MG63 (cell line): ENCODE data around the gene PHF23. TPM values are rescaled to one million over a fixed set of nuclear protein-coding genes. Genes with fewer than 3 reads are reported as not detected.

Source experiments
- DNase-seq: peaks from one replicate; pipeline ENCODE4 v3.0.0-alpha.2; 2020
- H3K27me3 ChIP-seq: fragments of 250-450 bp; sonication (Bioruptor Pico); 2 replicates; pipeline ENCODE4 v1.5.1; 2020; ENCODE audit warnings: mild to moderate bottlenecking, moderate library complexity
- H3K36me3 ChIP-seq: fragments of 250-450 bp; sonication (Bioruptor Pico); 2 replicates; pipeline ENCODE4 v1.5.1; 2020; ENCODE audit warnings: mild to moderate bottlenecking, moderate library complexity
- H3K4me3 ChIP-seq: fragments of 250-450 bp; sonication (Bioruptor Pico); 2 replicates; pipeline ENCODE4 v1.5.1; 2020; ENCODE audit warnings: mild to moderate bottlenecking, moderate library complexity
- H3K9me3 ChIP-seq: fragments of 250-450 bp; sonication (Bioruptor Pico); 2 replicates; pipeline ENCODE4 v1.5.1; 2020; ENCODE audit warnings: mild to moderate bottlenecking, moderate library complexity
- total RNA-seq: library from RNA; depleted of rRNA; stranded (reverse); fragments of >200 nt; shearing (Covaris generic); gene quantifications from 2 replicates; pipeline ENCODE4 v1.2.3, GENCODE V29; 2014; ENCODE audit warnings: low replicate concordance

PHF23 gene
- total RNA-seq, 1 experiment from 2014 or later: 62.7 TPM

DNA sequence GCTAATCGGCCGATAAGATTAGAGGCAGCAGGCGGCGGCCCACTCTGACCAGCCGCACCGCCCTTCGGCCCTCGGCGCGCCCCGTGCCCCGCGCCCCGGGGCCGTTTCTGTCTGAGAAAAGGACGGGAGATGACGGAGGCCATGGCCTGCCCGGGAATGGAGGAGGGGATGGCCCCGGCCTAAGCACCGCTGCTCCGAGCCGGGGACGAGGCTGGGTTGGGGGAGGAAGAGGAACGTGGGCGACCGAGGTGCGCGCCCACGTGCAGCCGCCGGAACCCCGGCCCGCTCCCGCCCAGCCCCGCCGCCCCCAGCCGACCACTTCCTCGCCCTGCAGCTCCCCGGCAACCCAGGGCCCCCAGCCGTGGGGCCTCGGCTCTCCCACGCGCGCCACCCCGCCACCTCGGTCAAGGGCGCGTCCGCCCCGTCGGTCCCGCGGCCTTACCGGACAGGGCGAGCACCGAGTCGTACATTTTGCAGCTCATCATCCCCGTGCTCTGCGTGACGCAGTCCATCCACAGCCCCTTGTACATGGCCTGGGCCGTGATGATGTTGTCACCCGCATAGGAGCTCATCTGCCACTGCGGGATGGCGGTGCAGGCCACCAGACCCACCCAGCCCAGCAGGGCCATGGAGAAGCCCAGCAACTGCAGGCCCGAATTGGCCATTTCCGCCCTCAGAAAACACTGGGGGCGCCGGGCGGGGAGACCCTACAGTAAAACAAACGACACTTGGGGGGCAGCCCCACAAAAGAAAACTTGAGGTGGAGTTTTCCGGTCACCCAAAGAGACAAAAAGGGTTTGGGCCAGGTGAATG lies 22.3 kb upstream of the PHF23 start:
- no peak for DNase-seq
- Histone ChIP-seq H3K27me3 (no peaks in the 10 kb centered on the region), H3K4me3 (no peak overlapping the region), H3K9me3 (no peaks in the 10 kb centered on the region), H3K36me3 (peaks cover 12% of the 10 kb centered on the region)

DNA sequence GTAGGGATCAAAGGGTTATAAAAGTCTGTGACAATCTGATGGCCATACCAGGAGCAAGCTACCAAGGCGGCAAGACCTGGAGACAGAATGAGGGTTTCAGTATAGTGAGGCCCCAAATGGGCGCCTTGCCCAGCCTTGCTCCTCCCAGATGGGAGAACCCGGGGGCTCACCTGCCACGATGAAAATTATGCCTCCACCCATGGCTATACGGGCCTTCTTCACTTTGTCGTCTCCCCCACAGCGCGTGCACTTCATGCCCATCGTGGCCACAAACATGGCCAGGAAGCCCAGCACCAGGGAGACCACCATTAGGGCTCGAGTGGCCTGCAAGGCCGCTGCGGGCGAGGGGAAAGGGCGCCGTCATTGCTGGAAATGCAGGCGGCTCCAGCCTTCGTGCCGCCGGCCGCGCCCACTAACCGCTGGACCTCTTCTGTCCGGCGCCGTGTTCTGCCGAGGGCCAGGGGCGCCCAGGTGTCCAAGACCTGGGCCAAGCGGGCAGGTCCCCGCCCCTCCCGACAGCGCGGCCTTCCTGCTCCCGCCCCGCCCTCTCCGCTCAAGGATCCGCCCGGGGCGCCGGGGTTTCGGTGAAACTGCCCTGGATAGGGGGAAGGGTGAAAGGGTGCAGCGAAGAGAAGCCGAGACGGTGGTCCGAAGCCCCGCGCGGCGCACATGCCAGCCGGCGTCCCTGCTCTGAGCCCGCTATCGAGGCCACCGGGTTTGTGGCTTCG lies 21.6 kb upstream of the PHF23 start:
- Histone ChIP-seq H3K27me3 (no peaks in the 10 kb centered on the region), H3K4me3 (no peak overlapping the region), H3K36me3 (peaks cover 19% of the 10 kb centered on the region), H3K9me3 (no peaks in the 10 kb centered on the region)
- DNase-seq: no peak

DNA sequence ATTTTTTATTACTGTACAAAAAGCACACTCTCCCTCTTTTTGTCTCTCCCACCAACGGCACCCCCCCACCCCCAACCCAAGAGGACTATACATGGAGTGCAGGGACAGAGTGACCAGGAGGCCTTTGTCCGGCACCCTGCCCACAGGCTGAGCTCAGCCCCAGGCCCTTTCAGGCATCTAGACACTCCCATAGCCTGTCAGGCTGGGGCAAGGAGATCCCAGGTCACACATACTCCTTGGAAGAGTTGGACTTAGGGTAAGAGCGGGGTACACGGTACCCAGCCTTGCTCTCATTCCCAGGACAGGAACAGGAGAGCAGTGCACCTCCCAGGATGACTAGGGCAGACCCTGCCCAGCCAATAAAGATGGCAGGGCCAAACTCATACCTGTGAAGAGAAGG lies 20.9 kb upstream of the PHF23 start:
- Histone ChIP-seq H3K4me3 (no peak overlapping the region), H3K9me3 (no peaks in the 10 kb centered on the region), H3K36me3 (peaks cover 19% of the 10 kb centered on the region), H3K27me3 (no peaks in the 10 kb centered on the region)
- no peak for DNase-seq

DNA sequence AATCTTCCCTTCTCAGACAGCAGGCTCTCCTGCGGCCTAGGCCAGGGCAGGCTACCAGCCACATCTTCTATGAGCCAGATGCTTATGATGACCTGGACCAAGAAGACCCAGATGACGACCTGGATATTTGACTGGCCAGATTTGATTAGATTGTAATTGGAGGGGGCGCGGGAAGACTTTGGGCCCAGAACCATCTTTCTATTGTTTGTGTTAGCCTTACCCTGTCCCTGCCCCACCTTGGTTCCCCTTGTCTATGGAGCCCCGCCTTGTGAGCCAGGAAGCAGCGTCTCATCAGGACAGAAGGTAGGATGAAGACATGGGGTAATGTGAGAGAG lies 20.3 kb upstream of the PHF23 start:
- no peaks in the 10 kb centered on the region for H3K27me3 ChIP-seq
- DNase-seq: no peak
- H3K9me3 ChIP-seq: no peaks in the 10 kb centered on the region
- H3K36me3 ChIP-seq: peaks cover 20% of the 10 kb centered on the region
- H3K4me3 ChIP-seq: no peak overlapping the region

DNA sequence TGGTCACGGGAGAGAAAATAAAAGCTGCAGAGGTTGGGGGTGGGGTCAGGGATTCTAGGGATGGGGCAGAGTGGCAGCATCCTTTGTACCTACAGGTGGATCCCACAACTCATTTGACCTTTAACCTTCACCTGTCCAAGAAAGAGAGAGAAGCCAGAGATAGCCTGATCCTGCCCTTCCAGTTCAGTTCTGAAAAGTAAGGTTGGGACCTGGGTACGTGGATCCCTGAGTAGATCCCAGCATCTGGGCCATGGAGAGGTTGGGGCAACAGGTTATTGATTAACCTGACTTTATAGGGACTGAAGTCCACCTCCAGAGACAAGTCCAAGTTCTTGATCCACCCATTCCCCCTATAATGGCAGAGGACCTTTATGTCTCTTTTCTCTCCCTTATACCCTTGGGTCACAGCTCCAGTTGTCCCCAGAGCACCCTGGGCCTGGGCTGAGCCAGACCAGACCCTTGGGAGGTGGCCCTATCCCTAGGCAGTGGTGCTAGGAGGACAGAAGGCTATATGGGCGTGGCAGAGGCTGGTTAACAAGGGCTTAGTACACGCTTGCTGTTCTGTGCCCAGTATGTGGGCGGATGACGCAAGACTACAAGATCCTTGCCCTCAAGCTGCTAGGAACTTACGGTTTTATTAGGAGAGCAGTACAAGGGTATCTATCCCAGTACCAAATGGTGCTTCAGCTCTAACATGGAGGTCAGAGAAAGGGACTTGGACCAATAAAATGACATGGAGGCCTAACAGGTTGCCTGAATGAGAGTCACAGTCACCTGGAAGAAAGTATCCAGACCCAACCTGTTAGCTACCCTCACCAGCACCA lies 19.7 kb upstream of the PHF23 start:
- H3K36me3 ChIP-seq: peaks cover 26% of the 10 kb centered on the region
- peak; percentile 77 for DNase-seq
- H3K9me3 ChIP-seq: no peaks in the 10 kb centered on the region
- no peak overlapping the region for H3K4me3 ChIP-seq
- no peaks in the 10 kb centered on the region for H3K27me3 ChIP-seq

DNA sequence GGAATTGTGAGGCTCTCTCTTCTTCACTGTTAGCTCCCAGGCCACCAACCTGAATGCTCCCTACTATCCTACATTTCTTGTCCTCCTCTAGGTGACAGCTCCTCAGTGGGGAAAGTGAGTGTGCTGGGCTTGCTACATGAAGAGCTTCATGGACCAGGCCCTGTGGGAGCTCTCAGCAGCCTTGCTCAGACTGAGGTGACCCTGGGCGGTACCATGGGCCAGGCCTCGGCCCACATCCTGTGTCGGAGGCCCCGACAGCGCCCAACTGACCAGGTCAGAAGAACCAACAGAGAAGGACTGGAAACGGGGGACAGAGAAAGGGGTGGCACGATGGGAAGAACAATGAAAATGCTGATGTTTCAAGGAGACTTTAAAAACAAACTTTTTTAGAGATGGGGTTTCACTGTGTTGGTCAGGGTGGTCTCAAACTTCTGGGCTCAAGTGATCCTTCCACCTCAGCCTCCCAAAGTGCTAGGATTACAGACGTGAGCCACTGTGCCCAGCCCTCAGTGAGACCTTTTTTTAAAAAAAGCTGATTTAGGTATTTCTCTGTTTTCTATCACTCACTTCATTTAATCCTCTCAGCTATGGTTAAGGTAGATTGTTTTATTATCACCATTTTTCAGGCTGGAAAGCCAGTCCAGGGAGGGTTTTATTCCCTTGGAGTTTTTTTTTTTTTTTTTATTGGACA lies 17.7 kb upstream of the PHF23 start:
- H3K36me3 ChIP-seq: peaks cover 26% of the 10 kb centered on the region
- DNase-seq: no peak

DNA sequence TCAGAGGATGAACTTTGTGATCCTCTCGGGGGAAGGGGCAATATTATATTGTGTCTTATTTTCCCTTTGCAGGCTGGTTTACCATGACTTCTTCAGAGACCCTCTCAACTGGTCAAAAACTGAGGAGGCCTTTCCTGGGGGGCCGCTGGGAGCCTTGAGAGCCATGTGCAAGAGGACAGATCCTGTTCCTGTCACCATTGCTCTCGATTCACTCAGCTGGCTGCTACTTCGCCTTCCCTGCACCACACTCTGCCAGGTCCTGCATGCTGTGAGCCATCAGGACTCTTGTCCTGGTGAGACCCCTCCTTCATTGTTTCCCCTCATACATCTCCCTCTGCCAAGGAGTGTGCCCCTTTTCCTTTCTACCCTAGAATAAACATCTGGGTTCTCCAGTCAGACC lies 15.3 kb upstream of the PHF23 start:
- no peaks in the 10 kb centered on the region for H3K9me3 ChIP-seq
- H3K36me3 ChIP-seq: peaks cover 26% of the 10 kb centered on the region
- H3K4me3 ChIP-seq: no peak overlapping the region
- no peak for DNase-seq
- H3K27me3 ChIP-seq: no peaks in the 10 kb centered on the region

More for the DNA sequence above, 17.7 kb upstream of the PHF23 start:
- no peaks in the 10 kb centered on the region for H3K27me3 ChIP-seq
- no peaks in the 10 kb centered on the region for H3K9me3 ChIP-seq
- H3K4me3 ChIP-seq: no peak overlapping the region

DNA sequence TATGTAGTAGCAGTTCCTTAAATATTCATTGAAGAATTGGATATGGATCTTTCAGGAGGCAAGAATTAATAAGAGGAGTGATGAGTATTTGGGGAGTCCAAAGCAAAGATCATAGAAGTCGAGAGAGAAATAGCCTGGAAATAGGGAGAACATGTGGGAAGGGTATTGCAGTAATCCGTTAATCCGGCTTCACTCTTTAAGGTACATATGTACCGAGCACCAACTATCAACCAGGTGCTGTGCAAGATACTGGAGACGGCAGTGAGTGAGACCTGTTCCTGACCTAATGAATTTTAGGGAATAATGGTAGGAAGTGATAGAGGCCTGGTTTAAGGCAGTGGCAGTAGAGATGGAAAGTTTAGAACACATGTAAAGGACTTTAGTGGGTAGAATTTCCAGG lies 13.8 kb upstream of the PHF23 start:
- Histone ChIP-seq H3K36me3 (peaks cover 21% of the 10 kb centered on the region), H3K4me3 (peak overlapping the region; percentile 90), H3K27me3 (no peaks in the 10 kb centered on the region), H3K9me3 (no peaks in the 10 kb centered on the region)
- no peak for DNase-seq

DNA sequence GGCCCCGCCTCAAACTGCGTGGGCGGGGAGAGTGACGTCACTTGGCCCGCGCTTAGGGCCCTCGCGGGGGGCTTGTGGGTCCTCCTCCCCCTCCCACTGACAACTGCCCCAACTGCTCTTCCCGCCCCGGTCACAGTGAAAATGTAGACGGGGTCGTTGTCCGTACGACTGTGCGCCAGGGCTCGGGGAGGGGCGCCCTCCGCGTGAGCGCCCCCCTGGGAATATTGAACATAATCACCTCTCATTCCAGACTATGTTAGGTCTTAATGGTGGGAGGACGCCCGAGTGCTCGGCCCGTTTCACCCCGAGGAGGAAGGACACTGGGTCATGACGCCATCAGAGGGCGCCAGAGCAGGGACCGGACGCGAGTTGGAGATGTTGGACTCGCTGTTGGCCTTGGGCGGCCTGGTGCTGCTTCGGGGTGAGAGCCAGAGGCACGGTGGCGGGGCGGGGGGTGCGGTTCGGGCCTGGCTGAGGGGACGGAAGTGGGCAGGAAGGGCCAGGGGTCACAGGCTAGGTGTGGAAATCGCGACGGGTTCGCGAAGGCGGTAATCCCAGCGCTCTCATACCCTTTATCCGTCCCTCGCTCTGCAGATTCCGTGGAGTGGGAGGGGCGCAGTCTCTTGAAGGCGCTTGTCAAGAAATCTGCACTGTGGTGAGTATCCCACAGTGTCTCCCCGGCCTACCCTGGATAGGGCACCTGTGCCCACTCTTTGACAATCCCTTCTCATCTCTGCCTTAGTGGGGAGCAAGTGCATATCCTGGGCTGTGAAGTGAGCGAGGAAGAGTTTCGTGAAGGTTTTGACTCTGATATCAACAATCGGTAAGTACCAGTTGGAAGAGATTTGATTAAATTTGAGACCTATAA lies 13.2 kb upstream of the PHF23 start, which contains the start of gene ELP5:
Gene ELP5, plus strand, starts transcription at position 40 of the 868 bp plus-strand sequence. Its CDS starts 336 bp downstream, at position 376.
- Histone ChIP-seq H3K9me3 (no peaks in the 10 kb centered on the region), H3K36me3 (peaks cover 19% of the 10 kb centered on the region), H3K27me3 (no peaks in the 10 kb centered on the region), H3K4me3 (peak within 1 kb of the TSS; percentile 90)
- DNase-seq: peak; percentile 91

DNA sequence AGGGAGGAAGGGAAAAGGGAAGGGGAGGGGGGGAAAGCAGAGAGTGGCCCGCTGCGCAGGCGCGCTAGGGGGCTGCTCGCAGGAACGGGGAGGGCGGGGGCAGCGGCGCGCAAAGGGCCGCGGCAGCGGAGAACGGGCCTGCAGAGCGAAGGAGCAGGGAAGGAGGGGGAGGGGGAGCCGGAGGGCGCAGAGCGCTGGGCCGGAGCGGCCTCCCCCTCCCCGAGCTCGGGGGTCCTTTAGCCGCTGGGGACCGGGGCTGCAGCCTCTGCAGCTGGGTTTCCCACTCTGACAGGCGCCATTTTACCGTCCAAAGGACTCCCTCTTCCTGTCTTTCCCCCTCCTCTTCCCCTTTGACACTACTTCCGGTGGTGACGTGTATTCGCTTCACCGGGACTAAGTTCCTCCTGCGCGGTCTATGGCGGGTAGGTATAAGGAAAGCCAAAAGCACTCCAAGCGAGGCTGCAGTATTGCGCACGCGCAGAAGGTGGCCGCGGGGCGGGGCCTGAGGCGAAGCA lies 12.5 kb upstream of the PHF23 start, which contains the start of gene CTDNEP1:
Gene CTDNEP1, minus strand, starts transcription at position 74 of the 515 bp plus-strand sequence. CDS start 438 bp downstream, outside the sequence.
- H3K36me3 ChIP-seq: peaks cover 19% of the 10 kb centered on the region

DNA sequence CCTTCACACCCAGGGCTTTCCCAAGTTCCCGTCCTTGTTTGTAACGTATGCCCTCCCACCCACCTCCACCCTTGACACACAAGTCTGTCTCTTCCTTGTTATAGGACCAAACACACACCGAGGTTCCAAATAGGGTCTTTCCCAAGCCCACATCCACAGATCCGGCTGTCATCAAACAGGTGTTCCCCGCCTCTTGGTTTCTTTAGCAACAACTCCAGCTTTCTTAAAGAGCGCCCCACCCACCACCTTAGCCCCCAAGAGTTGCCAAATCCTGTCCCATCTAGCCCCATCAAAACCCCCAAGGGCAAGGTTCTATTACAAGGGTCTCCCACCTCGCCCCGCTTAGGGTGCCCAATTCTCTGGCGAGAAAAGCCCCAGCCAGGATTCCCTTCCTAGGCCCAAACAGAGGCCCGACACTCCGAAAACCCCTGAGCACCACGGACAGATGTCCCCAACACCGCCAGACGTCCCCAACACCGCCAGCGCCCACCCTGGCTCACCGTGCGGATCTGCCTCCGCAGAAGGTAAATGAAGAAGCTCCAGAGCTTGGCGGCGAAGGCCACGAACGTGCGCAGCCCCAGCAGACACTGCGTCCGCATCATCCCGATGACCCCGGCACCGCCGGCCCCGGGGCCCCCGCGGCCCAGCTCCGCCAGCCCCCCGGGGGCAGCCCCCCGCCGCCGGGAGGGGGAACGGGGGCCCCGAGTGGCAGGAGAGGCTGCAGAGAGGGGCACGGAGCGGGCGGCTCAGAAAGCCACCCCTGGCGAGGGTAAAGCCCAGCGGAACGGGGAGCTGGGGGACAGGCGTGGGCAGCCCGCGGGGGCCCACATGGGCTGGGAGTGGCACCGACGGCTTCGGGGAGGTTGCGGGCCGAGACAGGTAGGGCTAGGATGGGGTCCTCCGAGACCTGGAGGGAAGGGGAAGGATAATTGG lies 11.7 kb upstream of the PHF23 start:
- H3K27me3 ChIP-seq: no peaks in the 10 kb centered on the region
- no peaks in the 10 kb centered on the region for H3K9me3 ChIP-seq
- DNase-seq: no peak
- H3K36me3 ChIP-seq: peaks cover 17% of the 10 kb centered on the region
- peak overlapping the region; percentile 90 for H3K4me3 ChIP-seq

More for the DNA sequence above, 12.5 kb upstream of the PHF23 start, which contains the start of gene CTDNEP1:
- peak within 1 kb of the TSS; percentile 90 for H3K4me3 ChIP-seq
- no peaks in the 10 kb centered on the region for H3K9me3 ChIP-seq
- H3K27me3 ChIP-seq: no peaks in the 10 kb centered on the region
- DNase-seq: peak; percentile 94

DNA sequence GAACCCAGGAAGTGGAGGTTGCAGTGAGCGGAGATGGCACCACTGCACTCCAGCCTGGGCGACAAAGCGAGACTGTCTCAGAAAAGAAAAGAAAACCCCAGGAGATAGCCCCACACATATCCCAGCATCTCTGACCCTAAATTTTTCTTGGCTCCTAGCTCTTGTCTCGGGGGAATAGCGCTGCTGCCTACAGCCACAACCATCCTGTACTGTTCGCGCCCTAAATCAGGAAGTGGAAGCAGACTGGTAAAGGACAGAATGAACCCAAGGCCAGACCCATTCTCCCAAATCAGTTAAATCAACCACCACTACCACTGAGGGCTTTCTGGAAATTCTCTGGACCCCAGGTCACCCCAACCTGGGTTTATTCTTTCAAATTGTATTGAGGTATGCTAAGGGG lies 10.6 kb upstream of the PHF23 start:
- DNase-seq: no peak
- H3K36me3 ChIP-seq: peaks cover 20% of the 10 kb centered on the region
- peak overlapping the region; percentile 90 for H3K4me3 ChIP-seq
- H3K9me3 ChIP-seq: no peaks in the 10 kb centered on the region
- H3K27me3 ChIP-seq: no peaks in the 10 kb centered on the region

DNA sequence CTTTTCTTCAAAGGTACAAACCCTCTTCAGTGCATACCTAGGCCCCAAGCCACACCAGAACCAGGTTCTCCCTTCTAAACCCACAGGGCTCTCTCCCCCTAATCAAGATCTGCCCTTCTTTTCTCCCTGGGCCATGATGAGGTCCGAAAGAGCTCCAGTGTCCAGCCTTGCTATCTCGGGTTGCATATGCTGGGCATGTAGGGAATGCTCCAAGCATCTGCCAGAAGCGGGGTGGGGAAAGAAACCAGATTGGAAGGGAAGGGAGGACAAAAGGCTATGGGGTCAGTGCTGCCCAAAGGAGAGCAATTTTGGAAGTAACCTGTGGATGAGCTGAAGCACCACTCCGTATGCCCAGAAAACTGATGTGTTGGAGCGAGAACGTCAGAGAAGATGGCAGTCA lies 10.0 kb upstream of the PHF23 start:
- H3K27me3 ChIP-seq: no peaks in the 10 kb centered on the region
- H3K9me3 ChIP-seq: no peaks in the 10 kb centered on the region
- DNase-seq: no peak
- peaks cover 15% of the 10 kb centered on the region for H3K36me3 ChIP-seq
- no peak overlapping the region for H3K4me3 ChIP-seq

DNA sequence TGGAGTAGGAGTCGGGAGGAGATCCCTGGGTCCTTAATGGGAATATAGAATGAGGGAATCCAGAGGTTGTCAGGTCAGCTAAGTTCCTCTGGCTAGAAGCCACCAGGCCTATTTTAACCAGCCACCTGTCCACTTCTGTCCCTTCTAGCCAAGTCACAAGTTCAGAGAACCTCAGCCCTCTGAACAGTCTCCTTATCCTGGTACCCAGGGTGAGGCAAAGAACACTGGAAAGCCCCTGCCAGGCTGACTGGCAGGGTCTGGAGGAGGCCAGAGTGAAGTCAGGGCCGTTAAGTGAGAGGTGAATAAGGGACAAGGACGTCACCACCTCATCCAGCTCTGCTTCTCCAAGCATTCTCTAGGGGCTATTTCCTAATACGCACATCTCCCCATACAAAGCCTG lies 9.5 kb upstream of the PHF23 start:
- H3K4me3 ChIP-seq: no peak overlapping the region
- no peak for DNase-seq
- peaks cover 13% of the 10 kb centered on the region for H3K36me3 ChIP-seq
- no peaks in the 10 kb centered on the region for H3K27me3 ChIP-seq
- H3K9me3 ChIP-seq: no peaks in the 10 kb centered on the region
